Activated T-cell treated with anti-CD3 and anti-CD28 coated beads for 4 hours (primary cell): Measurements from ENCODE around the gene CES3.

ENCODE experiments used
- DNase-seq: peaks from one replicate; pipeline ENCODE4 v3.0.0-alpha.2; 2020

The CES3 gene

GRCh38 chr16:66961065-66961744, at the start of gene CES3:
TSS of gene CES3 (plus strand) at chr16:66961266. CDS start at chr16:66961308, 42 bp downstream.
- no peak for DNase-seq

GRCh38 chr16:66911801-66912200, 49.3 kb upstream of the CES3 start:
- no peak for DNase-seq

GRCh38 chr16:66913081-66913480, 48.0 kb upstream of the CES3 start:
- DNase-seq: no peak

GRCh38 chr16:66913711-66914110, 47.4 kb upstream of the CES3 start:
- no peak for DNase-seq

GRCh38 chr16:66914541-66914940, 46.5 kb upstream of the CES3 start:
- DNase-seq: no peak

- DNase-seq: no peak
Observed at GRCh38 chr16:66915041-66915440, 46.0 kb upstream of the CES3 start.

GRCh38 chr16:66916518-66916917, 44.5 kb upstream of the CES3 start:
- no peak for DNase-seq

- no peak for DNase-seq
Observed at GRCh38 chr16:66917741-66918140, 43.3 kb upstream of the CES3 start.

- DNase-seq: no peak
Observed at GRCh38 chr16:66918355-66918754, 42.7 kb upstream of the CES3 start.

- no peak for DNase-seq
Observed at GRCh38 chr16:66918803-66919568, 42.1 kb upstream of the CES3 start, which contains the start of gene CDH16. TSS of gene CDH16 (minus strand) at chr16:66918885. CDS start at chr16:66918065, 820 bp downstream.

- DNase-seq: no peak
Observed at GRCh38 chr16:66919569-66920298, 41.3 kb upstream of the CES3 start.

GRCh38 chr16:66920299-66920590, 40.8 kb upstream of the CES3 start:
- no peak for DNase-seq

- DNase-seq: no peak
Observed at GRCh38 chr16:66920924-66921680, 40.0 kb upstream of the CES3 start.

- DNase-seq: no peak
Observed at GRCh38 chr16:66921729-66922450, 39.2 kb upstream of the CES3 start.

GRCh38 chr16:66923247-66923731, 37.8 kb upstream of the CES3 start:
- no peak for DNase-seq

- no peak for DNase-seq
Observed at GRCh38 chr16:66923866-66924265, 37.2 kb upstream of the CES3 start.

- no peak for DNase-seq
Observed at GRCh38 chr16:66924527-66925321, 36.3 kb upstream of the CES3 start.

GRCh38 chr16:66925322-66925840, 35.7 kb upstream of the CES3 start, which contains the start of gene RRAD:
TSS of gene RRAD (minus strand) at chr16:66925535. CDS start at chr16:66925179, 356 bp downstream.
- no peak for DNase-seq

GRCh38 chr16:66926171-66926947, 34.7 kb upstream of the CES3 start:
- no peak for DNase-seq

- no peak for DNase-seq
Observed at GRCh38 chr16:66926961-66927436, 34.1 kb upstream of the CES3 start.
